Kidney (tissue), 14 donors: ENCODE data around the gene UBL7. TPM values are rescaled to one million over a fixed set of nuclear protein-coding genes. Genes with fewer than 3 reads are reported as not detected.

Source experiments
- DNase-seq, 5 donors: peaks; one replicate each; pipeline ENCODE4 v3.0.0-alpha.2; 2013 to 2020
- FAIRE-seq: peaks from 2 replicates; lab custom pipeline; 2012; peaks lifted over from hg19 to GRCh38; lab: Jason Lieb, UNC
- H3K27ac ChIP-seq, 2 donors: one replicate each; pipeline ENCODE4 v1.7.0; 2013; ENCODE audit warnings: low read depth in 2 of 2, low read length in 2 of 2, inconsistent platforms in 1 of 2
- H3K27me3 ChIP-seq: one replicate; pipeline ENCODE4 v1.7.1; 2013; ENCODE audit warnings: low read length, inconsistent platforms; ENCODE audit not compliant: control insufficient read depth, insufficient read depth
- H3K36me3 ChIP-seq, 3 donors: one replicate each; pipeline versions ENCODE4 v1.7.0 to v1.7.1; 2013; ENCODE audit warnings: low read length in 3 of 3, control low read depth in 1 of 3, inconsistent platforms in 1 of 3; ENCODE audit not compliant: insufficient read depth in 3 of 3, control insufficient read depth in 2 of 3
- H3K4me1 ChIP-seq, 3 donors: one replicate each; pipeline versions ENCODE4 v1.7.0 to v1.7.1; 2013; ENCODE audit warnings: low read length in 3 of 3, inconsistent platforms in 1 of 3, low read depth in 1 of 3; ENCODE audit not compliant: control insufficient read depth in 2 of 3, insufficient read depth in 2 of 3
- H3K4me3 ChIP-seq, 3 donors: one replicate each; pipeline versions ENCODE4 v1.7.0 to v1.8.1; 2013; ENCODE audit warnings: low read length in 3 of 3, control low read depth in 1 of 3, inconsistent platforms in 1 of 3
- H3K9ac ChIP-seq, 3 donors: one replicate each; pipeline versions ENCODE4 v1.7.0 to v1.7.1; 2013; ENCODE audit warnings: low read length in 3 of 3, control low read depth in 1 of 3, inconsistent platforms in 1 of 3
- H3K9me3 ChIP-seq, 3 donors: one replicate each; pipeline versions ENCODE4 v1.7.0 to v1.7.1; 2013; ENCODE audit warnings: low read length in 3 of 3, control low read depth in 1 of 3, inconsistent platforms in 1 of 3; ENCODE audit not compliant: control insufficient read depth in 2 of 3, insufficient read depth in 1 of 3
- intact Hi-C: fragments of 100-400 bp; cut with DNase I; formaldehyde crosslinking; loops from one replicate; pipeline ENCODE4 v1.11.1; 2022
- polyA plus RNA-seq: library from polyadenylated mRNA; stranded (reverse); fragments of 350-450 nt; fragmentation: Illumina TruSeq; extraction: RNeasy Lipid Tissue Mini Kit (QIAGEN cat#74804); gene quantifications from one replicate; pipeline ENCODE4 v1.2.3, GENCODE V29; 2014; ENCODE audit warnings: low read depth, low replicate concordance; ENCODE audit not compliant: insufficient read depth
- total RNA-seq: library from RNA; stranded (reverse); fragmentation: NEBNext Ultra II Directional; extraction: Animal tissue kit (Norgen Biotek cat#: 25700); gene quantifications from one replicate; pipeline ENCODE4 v1.2.1, GENCODE V29; 2021
- TF ChIP-seq, protein P1 (sequence below): IDR thresholded peaks from 3 replicates; pipeline ENCODE4 v1.5.1; 2012; ENCODE audit warnings: mild to moderate bottlenecking, moderate library complexity, borderline replicate concordance; ENCODE audit not compliant: insufficient read depth; ENCODE audit errors: extremely low read depth
- donor health status: control.
- donor health status: control.
- donor health status: control.
- donor health status: control.
- donor health status: control.
- donor health status: DM: yes; HTN: yes; CAD: no.
- donor health status: Normal renal cell carcinoma (clear cell type).

Gene UBL7
- total and polyA plus RNA-seq, 2 donors from 2014 or later, result 32.9 to 75.8 TPM

DNA sequence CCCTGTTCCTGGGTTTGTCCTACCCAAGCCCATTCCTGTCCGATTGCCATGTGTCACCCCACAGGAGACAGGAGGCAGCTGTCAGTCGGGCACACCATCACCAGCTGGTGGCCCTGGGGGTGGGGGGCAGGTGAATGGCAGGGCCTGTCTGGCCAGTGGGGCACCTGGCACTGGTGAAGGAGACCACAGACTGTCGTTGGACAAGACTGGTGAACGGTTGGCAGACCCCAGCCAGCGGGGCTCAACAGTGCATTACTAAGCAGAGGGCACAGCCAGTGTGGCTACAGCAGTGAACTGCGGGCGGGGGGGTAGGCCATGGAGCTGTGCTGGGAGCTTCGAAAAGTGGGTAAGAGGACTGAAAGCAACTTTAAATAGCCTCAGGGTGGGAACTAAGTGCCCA lies 29.3 kb downstream of the UBL7 start:
- Histone ChIP-seq H3K27me3 (no peaks in the 10 kb centered on the region), H3K27ac (no peak overlapping the region), H3K9ac (no peak overlapping the region), H3K4me3 (no peak overlapping the region), H3K36me3 (no peaks in the 10 kb centered on the region), H3K9me3 (no peaks in the 10 kb centered on the region), H3K4me1 (peaks cover 0 to 6% (median 0%) of the 10 kb centered on the region in 3 donors)
- TF ChIP-seq, protein P1, sequence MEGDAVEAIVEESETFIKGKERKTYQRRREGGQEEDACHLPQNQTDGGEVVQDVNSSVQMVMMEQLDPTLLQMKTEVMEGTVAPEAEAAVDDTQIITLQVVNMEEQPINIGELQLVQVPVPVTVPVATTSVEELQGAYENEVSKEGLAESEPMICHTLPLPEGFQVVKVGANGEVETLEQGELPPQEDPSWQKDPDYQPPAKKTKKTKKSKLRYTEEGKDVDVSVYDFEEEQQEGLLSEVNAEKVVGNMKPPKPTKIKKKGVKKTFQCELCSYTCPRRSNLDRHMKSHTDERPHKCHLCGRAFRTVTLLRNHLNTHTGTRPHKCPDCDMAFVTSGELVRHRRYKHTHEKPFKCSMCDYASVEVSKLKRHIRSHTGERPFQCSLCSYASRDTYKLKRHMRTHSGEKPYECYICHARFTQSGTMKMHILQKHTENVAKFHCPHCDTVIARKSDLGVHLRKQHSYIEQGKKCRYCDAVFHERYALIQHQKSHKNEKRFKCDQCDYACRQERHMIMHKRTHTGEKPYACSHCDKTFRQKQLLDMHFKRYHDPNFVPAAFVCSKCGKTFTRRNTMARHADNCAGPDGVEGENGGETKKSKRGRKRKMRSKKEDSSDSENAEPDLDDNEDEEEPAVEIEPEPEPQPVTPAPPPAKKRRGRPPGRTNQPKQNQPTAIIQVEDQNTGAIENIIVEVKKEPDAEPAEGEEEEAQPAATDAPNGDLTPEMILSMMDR, result no peak
- intact Hi-C loops, result no loop called here
- FAIRE-seq, result no peak
- DNase-seq, result peak in 2 of 5 donors; percentile 58 to 60

DNA sequence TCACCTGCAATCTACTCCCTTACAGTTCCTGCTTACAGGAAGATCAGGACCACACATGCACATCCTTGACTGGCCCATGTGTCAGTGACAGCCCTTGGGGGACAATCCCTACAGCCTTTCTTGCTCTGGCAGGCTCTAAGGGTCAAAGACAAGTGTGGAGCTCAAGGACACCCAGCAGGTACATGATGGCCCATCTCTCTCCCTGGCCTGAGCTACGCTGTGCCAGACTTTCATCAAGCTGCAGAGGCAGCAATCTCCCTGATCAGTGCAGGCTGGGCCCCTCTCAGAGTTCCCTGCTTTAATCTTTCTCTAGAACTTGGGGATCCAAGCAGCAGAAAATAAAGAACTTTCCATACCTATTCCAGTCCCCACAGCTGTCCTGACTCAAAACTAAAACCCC lies 29.8 kb downstream of the UBL7 start:
- no peaks in the 10 kb centered on the region for H3K27me3 ChIP-seq
- peaks cover 0 to 6% (median 0%) of the 10 kb centered on the region in 3 donors for H3K4me1 ChIP-seq
- H3K9ac ChIP-seq, result no peak overlapping the region
- TF ChIP-seq, protein P1, result no peak
- H3K27ac ChIP-seq, result no peak overlapping the region
- intact Hi-C loops, result no loop called here
- peak in 1 of 5 donors; percentile 11 for DNase-seq
- no peak for FAIRE-seq
- H3K36me3 ChIP-seq, result no peaks in the 10 kb centered on the region
- no peaks in the 10 kb centered on the region for H3K9me3 ChIP-seq
- H3K4me3 ChIP-seq, result no peak overlapping the region

DNA sequence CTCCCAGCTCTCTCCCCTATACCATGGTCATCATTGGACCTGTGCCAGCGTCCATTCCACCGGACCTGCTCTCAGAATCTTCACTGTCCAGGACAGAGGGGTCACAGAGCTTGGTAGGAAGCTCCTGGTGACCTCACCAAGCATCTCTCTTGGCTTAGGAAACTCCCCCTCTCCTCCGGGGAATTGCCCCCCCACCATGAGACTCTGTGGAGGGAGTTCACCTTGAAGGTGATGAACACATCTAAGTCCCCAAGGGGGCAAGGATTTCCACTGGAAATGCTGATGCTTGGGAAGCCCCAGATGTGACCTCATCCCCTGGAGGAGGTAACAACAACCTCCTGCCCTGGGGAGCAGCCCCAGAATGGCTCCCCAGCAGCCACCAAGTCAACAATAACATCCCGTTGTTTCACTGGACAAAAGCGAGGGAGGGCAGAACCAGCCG lies 30.4 kb downstream of the UBL7 start:
- intact Hi-C loops, result no loop called here
- no peaks in the 10 kb centered on the region for H3K27me3 ChIP-seq
- H3K27ac ChIP-seq, result no peak overlapping the region
- no peaks in the 10 kb centered on the region for H3K9me3 ChIP-seq
- no peak overlapping the region for H3K9ac ChIP-seq
- TF ChIP-seq, protein P1, result no peak
- FAIRE-seq (no peak), DNase-seq (peak in 1 of 5 donors; percentile 34)
- H3K4me1 ChIP-seq, result peaks cover 0 to 6% (median 2%) of the 10 kb centered on the region in 3 donors
- no peaks in the 10 kb centered on the region for H3K36me3 ChIP-seq
- no peak overlapping the region for H3K4me3 ChIP-seq
